ENCODE results near the gene CACNB3. TPM values are rescaled to one million over a fixed set of nuclear protein-coding genes. Genes with fewer than 3 reads are reported as not detected.

The CACNB3 gene
- total and polyA plus RNA-seq, 9 of the 15 experiments (the other 6 are each of a cell fraction or from before 2014, with no cell fraction given) = 0.24 to 2.0 (median 1.5) TPM

- no TSS peak for BruUV-seq (replicated peaks)
- Histone ChIP-seq H3K9ac (ENCODE audit: insufficient read depth in 1 of 2, low read depth in 2 of 2, low read length in 2 of 2) (0 out of 4 replicates have a peak overlapping the region, but pooled peaks of 1 of the 2 experiments have one; percentile 13), H3K27ac (ENCODE audit: extremely low read depth, low read depth, low read length) (no peak overlapping the region), H3K79me2 (ENCODE audit: control insufficient read depth, insufficient read depth, low read length) (peaks cover 5% of the 10 kb centered on the region; the same call in 2 of the 3 replicates), H3K36me3 (ENCODE audit: control insufficient read depth, insufficient read depth, low read length) (no peaks in the 10 kb centered on the region), H3K4me3 (no peak overlapping the region), H3K4me1 (replicated peaks in 1 of 2; ENCODE audit: control insufficient read depth in 2 of 2, insufficient read depth in 2 of 2, low read length in 2 of 2) (peaks cover 0 to 3% of the 10 kb centered on the region in 2 experiments; a peak in 3 of 5 replicates), H4K20me1 (replicated peaks; ENCODE audit: control insufficient read depth, insufficient read depth, low read length) (no peaks in the 10 kb centered on the region), H2AFZ (ENCODE audit: low read depth, low read length) (no peak overlapping the region), H3K27me3 (ENCODE audit: control insufficient read depth in 2 of 2, insufficient read depth in 2 of 2, low read length in 2 of 2) (peaks cover 5 to 16% of the 10 kb centered on the region in 2 experiments; a peak in 3 of 5 replicates), H3K9me1 (ENCODE audit: control insufficient read depth, insufficient read depth, low read length) (no peaks in the 10 kb centered on the region), H3K9me3 (replicated peaks; ENCODE audit: control insufficient read depth, insufficient read depth, low read depth, low read length) (no peaks in the 10 kb centered on the region), H3K4me2 (ENCODE audit: insufficient read depth, low read length) (no peak overlapping the region; the same call in 1 of the 2 replicates)
- POLR2A ChIA-PET = interaction anchor here (0.6 kb wide), 1 partner anchor 679 kb away, joined by 3 read pairs; no protein-coding TSS in a partner anchor
- intact Hi-C loops (cut with micrococcal nuclease) = no loop called here
- TF ChIP-seq ATF3 (IDR thresholded peaks at IDR 0.05) (0 out of 2 replicates have a peak, but pooled peaks have one; percentile 31), ATF3 (CRISPR knock-in tag; conservative IDR thresholded peaks at IDR 0.05) (no peak), BDP1 (IDR thresholded peaks at IDR 0.05; ENCODE audit: insufficient read depth, insufficient read length) (no peak), RBBP5 (IDR thresholded peaks at IDR 0.05; ENCODE audit: borderline replicate concordance, insufficient read depth, low read length, poor library complexity, severe bottlenecking) (no peak), ZNF41 (CRISPR knock-in tag; conservative IDR thresholded peaks at IDR 0.05) (no peak)
- WGBS (ENCODE audit: insufficient coverage, low coverage, missing lambda C conversion rate) = 7% methylated on average over 9 of the region's 13 CpGs
- in situ Hi-C loops (cut with MboI) = no loop called here
- DNase-seq (ENCODE audit: extremely low read depth in 1 of 4, low spot score in 3 of 4) (no peak), FAIRE-seq (no peak), ATAC-seq (no peak)
- CTCF ChIA-PET (ENCODE audit: low intra/inter-chr PET ratio) = interaction anchor here (0.7 kb wide), 1 partner anchor 33 kb away, joined by 3 read pairs; no protein-coding TSS in a partner anchor
Observed at GRCh38 chr12:48857278-48857994, 39.1 kb downstream of the CACNB3 start.
